Measurements from ENCODE around the gene EIF4E3.

DNA sequence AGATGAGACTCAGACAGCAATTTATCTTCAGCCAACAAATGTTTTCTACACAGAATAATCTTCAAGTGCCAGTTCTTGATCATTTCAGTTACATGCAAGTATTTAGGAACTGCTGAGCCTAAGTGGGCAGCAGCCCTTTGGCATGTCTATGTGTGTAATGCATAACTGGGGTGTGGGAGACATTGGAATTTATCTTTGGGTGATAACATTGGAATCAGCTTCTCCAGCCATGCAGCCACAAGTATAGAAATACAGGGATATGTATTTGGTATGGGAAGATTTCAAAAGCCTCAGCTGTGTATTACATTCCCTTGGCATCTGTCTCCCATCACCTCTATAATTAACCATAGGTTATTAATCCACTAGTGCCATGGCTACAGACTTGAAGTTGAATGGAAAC, 78.2 kb downstream of the EIF4E3 start:
- TF ChIP-seq, protein P1, sequence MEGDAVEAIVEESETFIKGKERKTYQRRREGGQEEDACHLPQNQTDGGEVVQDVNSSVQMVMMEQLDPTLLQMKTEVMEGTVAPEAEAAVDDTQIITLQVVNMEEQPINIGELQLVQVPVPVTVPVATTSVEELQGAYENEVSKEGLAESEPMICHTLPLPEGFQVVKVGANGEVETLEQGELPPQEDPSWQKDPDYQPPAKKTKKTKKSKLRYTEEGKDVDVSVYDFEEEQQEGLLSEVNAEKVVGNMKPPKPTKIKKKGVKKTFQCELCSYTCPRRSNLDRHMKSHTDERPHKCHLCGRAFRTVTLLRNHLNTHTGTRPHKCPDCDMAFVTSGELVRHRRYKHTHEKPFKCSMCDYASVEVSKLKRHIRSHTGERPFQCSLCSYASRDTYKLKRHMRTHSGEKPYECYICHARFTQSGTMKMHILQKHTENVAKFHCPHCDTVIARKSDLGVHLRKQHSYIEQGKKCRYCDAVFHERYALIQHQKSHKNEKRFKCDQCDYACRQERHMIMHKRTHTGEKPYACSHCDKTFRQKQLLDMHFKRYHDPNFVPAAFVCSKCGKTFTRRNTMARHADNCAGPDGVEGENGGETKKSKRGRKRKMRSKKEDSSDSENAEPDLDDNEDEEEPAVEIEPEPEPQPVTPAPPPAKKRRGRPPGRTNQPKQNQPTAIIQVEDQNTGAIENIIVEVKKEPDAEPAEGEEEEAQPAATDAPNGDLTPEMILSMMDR (conservative IDR thresholded peaks at IDR 0.05): no peak
- TF ChIP-seq EZH2 (IDR thresholded peaks at IDR 0.05; ENCODE audit: low read depth): no peak
